Activated naive CD4-positive, alpha-beta T cell treated with anti-CD3 and anti-CD28 coated beads for 36 hours (primary cell): Measurements from ENCODE around the gene AFMID. TPM values are rescaled to one million over a fixed set of nuclear protein-coding genes. Genes with fewer than 3 reads are reported as not detected.
"Not testable (repeated sequence)": the region's sequence is repeated elsewhere in the genome, so short reads cannot be mapped to it uniquely, and the experiment has no call there.

Experiments
- CTCF ChIA-PET: fragments of 350-600 bp; sonication (Branson Sonifier 250); formaldehyde crosslinking; loops from one replicate; lab custom pipeline; 2021; ENCODE audit warnings: antibody characterized with exemption; lab: Charles Lee
- DNase-seq: peaks from one replicate; pipeline ENCODE4 v3.0.0-alpha.2; 2020
- H3K27ac Mint-ChIP-seq: one replicate; pipeline ENCODE4 v1.8.0; 2021; ENCODE audit warnings: mild to moderate bottlenecking, mixed read lengths
- H3K27me3 Mint-ChIP-seq: one replicate; pipeline ENCODE4 v1.8.0; 2021; ENCODE audit warnings: low read depth, mixed read lengths
- H3K36me3 Mint-ChIP-seq: one replicate; pipeline ENCODE4 v1.8.0; 2021; ENCODE audit warnings: low read depth, mixed read lengths
- H3K4me1 Mint-ChIP-seq: one replicate; pipeline ENCODE4 v1.8.0; 2021; ENCODE audit warnings: low read depth, mixed read lengths
- H3K4me3 Mint-ChIP-seq: one replicate; pipeline ENCODE4 v1.8.0; 2021; ENCODE audit warnings: mild to moderate bottlenecking, moderate library complexity, mixed read lengths
- H3K9me3 Mint-ChIP-seq: one replicate; pipeline ENCODE4 v1.8.0; 2021; ENCODE audit warnings: mixed read lengths
- intact Hi-C: fragments of 100-400 bp; cut with micrococcal nuclease; formaldehyde crosslinking; loops from one replicate; pipeline ENCODE4 v1.15.1; 2023
- total RNA-seq, 2 experiments: library from RNA; stranded (reverse); gene quantifications; one replicate each; pipeline ENCODE4 v1.2.3, GENCODE V29; 2021

AFMID gene
- total RNA-seq, 2 experiments from 2014 or later, result 13.6 to 13.7 TPM

- Mint-ChIP-seq H3K27ac (peak overlapping the region; percentile 41), H3K9me3 (no peaks in the 10 kb centered on the region), H3K4me1 (peaks cover 7% of the 10 kb centered on the region), H3K27me3 (no peaks in the 10 kb centered on the region), H3K36me3 (no peaks in the 10 kb centered on the region), H3K4me3 (no peak overlapping the region)
- DNase-seq, result no peak
- CTCF ChIA-PET, result interaction anchor here (0.6 kb wide), 1 partner anchor 29 kb away, joined by 3 read pairs; no protein-coding TSS in a partner anchor
- intact Hi-C loops, result no loop called here
Observed at GRCh38 chr17:78164748-78165607, 22.2 kb upstream of the AFMID start.

- Mint-ChIP-seq H3K9me3 (no peaks in the 10 kb centered on the region), H3K36me3 (peaks cover 3% of the 10 kb centered on the region), H3K4me1 (peaks cover 17% of the 10 kb centered on the region), H3K4me3 (no peak overlapping the region), H3K27ac (no peak overlapping the region), H3K27me3 (no peaks in the 10 kb centered on the region)
- no peak for DNase-seq
- intact Hi-C loops, result no loop called here
- CTCF ChIA-PET, result interaction anchor here (1.0 kb wide), 1 partner anchor 10 kb away, joined by 4 read pairs; no protein-coding TSS in a partner anchor
Observed at GRCh38 chr17:78166416-78166815, 20.7 kb upstream of the AFMID start.

DNA sequence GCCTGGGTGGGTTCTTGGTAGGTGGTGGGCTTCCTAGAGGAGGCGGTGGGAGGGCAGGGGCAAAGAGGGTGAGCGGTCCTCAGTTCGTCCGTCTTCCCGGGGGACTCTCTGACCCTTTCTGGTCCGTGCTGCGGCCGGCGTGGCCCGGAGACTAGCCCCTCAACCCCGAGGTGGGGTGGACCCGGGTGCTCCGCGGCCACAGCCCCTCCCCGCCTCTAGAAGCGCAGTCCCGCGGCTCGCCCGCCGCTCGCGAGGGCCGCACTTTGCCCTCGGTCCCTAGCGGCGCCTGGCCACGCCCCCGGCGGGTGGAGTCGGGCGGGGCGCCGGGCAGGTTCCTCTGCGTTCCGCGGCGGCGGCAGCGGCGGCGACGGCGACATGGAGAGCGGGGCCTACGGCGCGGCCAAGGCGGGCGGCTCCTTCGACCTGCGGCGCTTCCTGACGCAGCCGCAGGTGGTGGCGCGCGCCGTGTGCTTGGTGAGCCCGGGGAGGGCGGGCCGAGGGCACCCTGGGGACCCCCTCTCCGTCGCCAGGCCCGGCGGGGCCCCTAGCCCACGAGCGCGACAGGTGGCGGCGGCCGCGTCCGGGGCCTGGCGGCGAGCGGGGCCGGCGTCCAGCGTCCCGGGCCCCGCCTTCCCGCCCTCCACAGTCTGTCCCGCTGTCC, 18.8 kb upstream of the AFMID start, which contains the start of gene SYNGR2:
TSS of gene SYNGR2 (plus strand) at position 340 of the 661 bp plus-strand sequence. CDS start at position 376, 36 bp downstream.
- peaks cover 37% of the 10 kb centered on the region for H3K4me1 Mint-ChIP-seq

DNA sequence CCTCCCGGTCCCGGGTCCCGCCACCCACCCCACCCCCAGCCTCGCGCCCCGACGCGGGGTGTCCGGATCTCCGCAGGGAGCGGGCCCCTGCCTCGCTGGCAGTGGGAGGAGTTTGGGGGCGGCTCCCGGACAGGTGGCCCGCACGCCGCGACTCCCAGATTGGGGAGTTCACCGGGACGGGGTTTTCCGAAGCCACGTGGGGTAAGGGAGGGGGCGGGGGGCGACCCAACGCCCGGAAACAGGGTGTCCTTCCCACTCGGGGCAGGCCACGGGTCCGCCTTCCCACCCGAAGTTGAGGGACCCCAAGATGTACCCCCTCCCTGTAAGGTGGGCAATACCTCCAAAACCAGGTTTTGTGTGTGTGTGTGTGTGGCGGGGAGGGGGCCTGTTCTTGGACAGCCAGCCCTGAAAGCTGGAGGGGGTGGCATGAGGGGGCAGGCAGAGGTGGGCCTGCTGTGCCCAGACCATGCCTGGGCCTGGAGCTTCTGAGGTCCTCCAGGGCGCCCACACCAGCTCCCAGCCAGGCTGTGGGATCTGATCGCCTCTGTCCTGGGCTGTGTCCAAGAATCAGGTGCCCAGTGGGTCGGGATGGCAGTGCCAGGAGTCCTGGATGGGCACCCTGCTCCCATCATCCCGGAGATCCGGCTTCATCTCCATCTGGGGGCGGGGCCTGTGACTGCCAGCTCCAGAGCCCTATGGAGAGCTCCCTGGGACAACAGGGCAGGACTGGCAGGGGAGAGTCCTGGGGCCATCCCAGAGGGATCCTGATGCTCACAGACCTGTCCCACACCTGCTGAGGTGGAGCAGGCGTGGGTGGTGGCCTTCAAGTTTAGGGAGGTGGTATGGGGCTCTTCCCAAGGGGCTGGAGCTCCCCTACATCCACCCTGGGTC, 18.0 kb upstream of the AFMID start:
- Mint-ChIP-seq H3K27ac (peak overlapping the region; percentile 85), H3K36me3 (peaks cover 23% of the 10 kb centered on the region), H3K4me1 (peaks cover 45% of the 10 kb centered on the region), H3K4me3 (peak overlapping the region; percentile 75), H3K9me3 (no peaks in the 10 kb centered on the region), H3K27me3 (no peaks in the 10 kb centered on the region)
- peak; percentile 85 for DNase-seq
- intact Hi-C loops, result loop anchor here (1.0 to 2.0 kb wide), 3 partner anchors 18 to 39 kb away; partner anchors contain the start of genes AFMID, TK1 and TMC8
- CTCF ChIA-PET, result interaction anchor here (0.7 to 1.5 kb wide), 6 partner anchors 12 to 104 kb away, joined by 3 to 5 read pairs (median 4); partner anchors contain the start of gene TK1

More for the DNA sequence above, 18.8 kb upstream of the AFMID start, which contains the start of gene SYNGR2:
- DNase-seq, result peak; percentile 87
- no peaks in the 10 kb centered on the region for H3K27me3 Mint-ChIP-seq
- intact Hi-C loops, result loop anchor here (1.0 to 2.0 kb wide), 3 partner anchors 19 to 38 kb away; partner anchors contain the start of genes AFMID, TK1 and TMC8
- no peaks in the 10 kb centered on the region for H3K9me3 Mint-ChIP-seq
- H3K36me3 Mint-ChIP-seq, result peaks cover 16% of the 10 kb centered on the region
- H3K27ac Mint-ChIP-seq, result peak within 1 kb of the TSS; percentile 85
- CTCF ChIA-PET, result interaction anchor here (0.7 kb wide), 1 partner anchor 104 kb away, joined by 3 read pairs; no protein-coding TSS in a partner anchor
- peak within 1 kb of the TSS; percentile 75 for H3K4me3 Mint-ChIP-seq

- Mint-ChIP-seq H3K9me3 (no peaks in the 10 kb centered on the region), H3K27ac (peak overlapping the region; percentile 68), H3K27me3 (no peaks in the 10 kb centered on the region), H3K4me1 (peaks cover 50% of the 10 kb centered on the region), H3K4me3 (peak overlapping the region; percentile 46), H3K36me3 (peaks cover 35% of the 10 kb centered on the region)
- no peak for DNase-seq
- intact Hi-C loops, result no loop called here
- CTCF ChIA-PET, result interaction anchor here (0.6 kb wide), 1 partner anchor 99 kb away, joined by 3 read pairs; no protein-coding TSS in a partner anchor
Observed at GRCh38 chr17:78170692-78171590, 16.2 kb upstream of the AFMID start.

DNA sequence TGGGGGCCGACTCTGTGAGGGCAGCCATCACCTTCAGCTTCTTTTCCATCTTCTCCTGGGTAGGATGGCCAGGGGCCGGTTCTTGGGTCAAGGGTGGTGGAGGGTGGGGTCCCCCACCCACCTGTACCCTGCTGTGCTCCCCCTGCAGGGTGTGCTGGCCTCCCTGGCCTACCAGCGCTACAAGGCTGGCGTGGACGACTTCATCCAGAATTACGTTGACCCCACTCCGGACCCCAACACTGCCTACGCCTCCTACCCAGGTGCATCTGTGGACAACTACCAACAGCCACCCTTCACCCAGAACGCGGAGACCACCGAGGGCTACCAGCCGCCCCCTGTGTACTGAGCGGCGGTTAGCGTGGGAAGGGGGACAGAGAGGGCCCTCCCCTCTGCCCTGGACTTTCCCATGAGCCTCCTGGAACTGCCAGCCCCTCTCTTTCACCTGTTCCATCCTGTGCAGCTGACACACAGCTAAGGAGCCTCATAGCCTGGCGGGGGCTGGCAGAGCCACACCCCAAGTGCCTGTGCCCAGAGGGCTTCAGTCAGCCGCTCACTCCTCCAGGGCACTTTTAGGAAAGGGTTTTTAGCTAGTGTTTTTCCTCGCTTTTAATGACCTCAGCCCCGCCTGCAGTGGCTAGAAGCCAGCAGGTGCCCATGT, 15.4 kb upstream of the AFMID start:
- Mint-ChIP-seq H3K36me3 (peaks cover 38% of the 10 kb centered on the region), H3K4me1 (peaks cover 54% of the 10 kb centered on the region), H3K4me3 (peak overlapping the region; percentile 18), H3K27ac (peak overlapping the region; percentile 93)
- H3K27me3 Mint-ChIP-seq, DNase-seq, intact Hi-C loops, H3K9me3 Mint-ChIP-seq: not testable (repeated sequence)
- CTCF ChIA-PET, result interaction anchor here (0.6 kb wide), 1 partner anchor 44 kb away, joined by 3 read pairs; no protein-coding TSS in a partner anchor

- intact Hi-C loops, result loop anchor here (1.0 kb wide), 1 partner anchor 32 kb away; no protein-coding TSS in a partner anchor
- CTCF ChIA-PET, result interaction anchor here (0.6 kb wide), 1 partner anchor 44 kb away, joined by 3 read pairs; no protein-coding TSS in a partner anchor
- H3K4me3 Mint-ChIP-seq, result no peak overlapping the region
- no peaks in the 10 kb centered on the region for H3K27me3 Mint-ChIP-seq
- peak overlapping the region; percentile 93 for H3K27ac Mint-ChIP-seq
- DNase-seq, result peak; percentile 26
- H3K9me3 Mint-ChIP-seq, result no peaks in the 10 kb centered on the region
- H3K36me3 Mint-ChIP-seq, result peaks cover 42% of the 10 kb centered on the region
- H3K4me1 Mint-ChIP-seq, result peaks cover 58% of the 10 kb centered on the region
Observed at GRCh38 chr17:78172249-78173051, 14.7 kb upstream of the AFMID start.

- no peaks in the 10 kb centered on the region for H3K9me3 Mint-ChIP-seq
- CTCF ChIA-PET, result interaction anchor here (1.0 kb wide), 1 partner anchor 60 kb away, joined by 3 read pairs; no protein-coding TSS in a partner anchor
- peaks cover 58% of the 10 kb centered on the region for H3K4me1 Mint-ChIP-seq
- peak overlapping the region; percentile 29 for H3K4me3 Mint-ChIP-seq
- H3K27me3 Mint-ChIP-seq, result no peaks in the 10 kb centered on the region
- H3K27ac Mint-ChIP-seq, result peak overlapping the region; percentile 93
- peak; percentile 63 for DNase-seq
- peaks cover 42% of the 10 kb centered on the region for H3K36me3 Mint-ChIP-seq
- intact Hi-C loops, result loop anchor here (1.0 kb wide), 1 partner anchor 33 kb away; no protein-coding TSS in a partner anchor
Observed at GRCh38 chr17:78173097-78173715, 14.0 kb upstream of the AFMID start.

- no peaks in the 10 kb centered on the region for H3K27me3 Mint-ChIP-seq
- peak overlapping the region; percentile 4 for H3K4me3 Mint-ChIP-seq
- peaks cover 58% of the 10 kb centered on the region for H3K4me1 Mint-ChIP-seq
- CTCF ChIA-PET, result interaction anchor here (1.0 to 3.6 kb wide), 3 partner anchors 61 to 89 kb away, joined by 3 to 19 read pairs (median 3); no protein-coding TSS in a partner anchor
- peaks cover 54% of the 10 kb centered on the region for H3K36me3 Mint-ChIP-seq
- H3K27ac Mint-ChIP-seq, result peak overlapping the region; percentile 93
- intact Hi-C loops, result no loop called here
- H3K9me3 Mint-ChIP-seq, result no peaks in the 10 kb centered on the region
- no peak for DNase-seq
Observed at GRCh38 chr17:78174346-78174869, 12.8 kb upstream of the AFMID start.
